GM12864 (cell line): Measurements from ENCODE around the gene NCKAP5.

Experiments
- DNase-seq: peaks from one replicate; pipeline ENCODE4 v3.0.0-alpha.2; 2011; ENCODE audit warnings: low read depth
- H3K4me3 ChIP-seq: 2 replicates; pipeline ENCODE4 v1.5.1; 2011; ENCODE audit warnings: mild to moderate bottlenecking, low read depth, low read length, control low read depth
- TF ChIP-seq, protein P1 (sequence below): IDR thresholded peaks from 2 replicates; pipeline ENCODE4 v1.5.1; 2011; ENCODE audit warnings: low read depth, mild to moderate bottlenecking, moderate library complexity, low read length, control low read depth, inconsistent platforms; ENCODE audit errors: missing control alignments

The NCKAP5 gene

DNA sequence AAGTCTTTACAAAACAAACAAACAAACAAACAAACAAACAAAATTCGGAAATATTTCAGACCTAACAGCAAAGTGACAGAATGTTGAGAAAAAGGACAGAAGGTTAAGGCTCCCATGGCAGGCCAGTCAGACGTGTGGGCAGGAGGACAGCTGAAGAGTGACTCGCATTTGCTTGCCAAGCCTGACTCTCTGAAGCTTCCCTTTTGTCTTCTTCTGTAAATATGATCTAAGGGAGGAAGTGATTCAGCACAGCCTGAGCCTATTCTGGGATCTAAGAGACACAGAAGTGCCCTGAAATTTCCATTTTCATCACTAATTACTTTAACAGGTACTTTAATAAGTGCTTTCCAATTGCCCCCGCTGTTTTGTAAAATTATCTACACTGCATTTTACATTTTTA lies 764.2 kb downstream of the NCKAP5 start:
- TF ChIP-seq, protein P1, sequence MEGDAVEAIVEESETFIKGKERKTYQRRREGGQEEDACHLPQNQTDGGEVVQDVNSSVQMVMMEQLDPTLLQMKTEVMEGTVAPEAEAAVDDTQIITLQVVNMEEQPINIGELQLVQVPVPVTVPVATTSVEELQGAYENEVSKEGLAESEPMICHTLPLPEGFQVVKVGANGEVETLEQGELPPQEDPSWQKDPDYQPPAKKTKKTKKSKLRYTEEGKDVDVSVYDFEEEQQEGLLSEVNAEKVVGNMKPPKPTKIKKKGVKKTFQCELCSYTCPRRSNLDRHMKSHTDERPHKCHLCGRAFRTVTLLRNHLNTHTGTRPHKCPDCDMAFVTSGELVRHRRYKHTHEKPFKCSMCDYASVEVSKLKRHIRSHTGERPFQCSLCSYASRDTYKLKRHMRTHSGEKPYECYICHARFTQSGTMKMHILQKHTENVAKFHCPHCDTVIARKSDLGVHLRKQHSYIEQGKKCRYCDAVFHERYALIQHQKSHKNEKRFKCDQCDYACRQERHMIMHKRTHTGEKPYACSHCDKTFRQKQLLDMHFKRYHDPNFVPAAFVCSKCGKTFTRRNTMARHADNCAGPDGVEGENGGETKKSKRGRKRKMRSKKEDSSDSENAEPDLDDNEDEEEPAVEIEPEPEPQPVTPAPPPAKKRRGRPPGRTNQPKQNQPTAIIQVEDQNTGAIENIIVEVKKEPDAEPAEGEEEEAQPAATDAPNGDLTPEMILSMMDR, result no peak
- no peak overlapping the region for H3K4me3 ChIP-seq
- DNase-seq, result no peak

DNA sequence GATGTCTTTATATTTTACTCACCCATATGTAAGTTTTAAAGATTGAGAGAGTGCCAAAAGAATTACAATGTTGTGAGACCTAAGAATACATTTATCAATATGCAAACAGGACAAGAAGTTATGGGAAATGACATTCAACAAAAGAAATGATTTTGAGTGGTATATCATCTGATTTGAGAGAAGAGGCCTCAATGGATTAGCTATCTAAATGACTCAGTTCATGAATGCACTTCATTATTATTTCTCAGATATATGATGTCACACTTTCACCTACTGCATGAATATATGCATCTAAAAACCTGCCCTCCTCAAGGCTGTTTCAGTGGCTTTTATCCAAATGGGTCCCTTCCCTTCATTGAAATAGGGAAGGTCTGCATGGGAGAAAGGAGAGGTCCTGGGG lies 769.9 kb downstream of the NCKAP5 start:
- TF ChIP-seq, protein P1, result no peak
- no peak for DNase-seq
- H3K4me3 ChIP-seq, result no peak overlapping the region

DNA sequence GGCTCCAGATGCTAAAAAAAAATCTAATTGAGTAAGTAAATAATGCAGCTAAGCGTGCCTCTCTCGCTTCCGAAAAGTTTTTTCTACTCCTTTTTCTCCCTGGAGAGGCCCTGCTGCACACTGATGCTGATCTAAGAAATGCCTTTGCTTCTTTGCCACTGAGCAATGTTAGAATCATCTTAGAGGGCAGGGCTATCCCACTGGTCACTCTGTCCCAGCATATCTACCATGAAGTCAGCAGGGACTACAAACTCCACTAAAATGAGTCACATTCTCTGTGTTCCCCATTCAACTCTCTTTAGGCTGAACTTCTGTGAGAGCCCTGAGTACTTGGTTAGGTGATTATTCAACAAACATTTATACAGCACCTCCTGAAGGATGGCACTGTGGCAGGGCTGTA lies 770.7 kb downstream of the NCKAP5 start:
- DNase-seq, result no peak
- TF ChIP-seq, protein P1, result no peak
- no peak overlapping the region for H3K4me3 ChIP-seq

DNA sequence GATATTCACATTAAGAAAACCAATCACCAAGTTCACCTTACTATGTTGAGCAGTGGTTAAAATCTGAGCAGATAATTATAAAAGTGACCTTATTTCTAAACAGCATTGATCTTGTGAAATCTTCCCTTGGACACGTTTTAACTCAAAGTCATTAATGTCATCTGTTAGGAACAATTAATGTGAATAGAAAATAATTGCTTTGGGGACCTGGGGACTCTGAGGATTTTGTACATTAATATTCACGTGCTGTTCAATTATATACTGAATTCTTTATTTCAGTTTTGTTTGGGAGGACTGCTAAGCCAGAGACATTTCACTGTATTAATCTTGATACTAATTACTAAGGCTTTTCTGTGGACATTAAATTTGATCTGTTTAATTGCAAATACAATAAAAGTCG lies 771.2 kb downstream of the NCKAP5 start:
- H3K4me3 ChIP-seq, result no peak overlapping the region
- TF ChIP-seq, protein P1, result no peak
- no peak for DNase-seq

DNA sequence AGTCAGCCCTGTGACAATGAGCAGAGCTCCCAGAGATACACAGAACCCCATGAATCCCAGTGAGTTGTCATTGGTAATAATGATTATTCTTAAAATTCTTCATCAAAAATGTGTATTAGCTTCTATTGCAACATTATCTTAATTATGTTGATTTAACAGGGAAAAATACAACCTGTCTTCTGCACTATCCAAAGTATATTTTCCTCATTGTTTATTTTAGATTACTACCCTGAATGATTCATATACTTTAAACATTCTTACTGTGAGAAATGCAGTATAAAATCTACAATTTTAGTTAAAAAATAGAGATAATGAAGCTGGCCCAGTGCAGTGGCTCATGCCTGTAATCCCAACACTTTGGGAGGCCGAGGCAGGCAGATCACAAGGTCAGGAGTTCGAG lies 773.0 kb downstream of the NCKAP5 start:
- TF ChIP-seq, protein P1, result no peak
- DNase-seq, result no peak
- H3K4me3 ChIP-seq, result no peak overlapping the region

DNA sequence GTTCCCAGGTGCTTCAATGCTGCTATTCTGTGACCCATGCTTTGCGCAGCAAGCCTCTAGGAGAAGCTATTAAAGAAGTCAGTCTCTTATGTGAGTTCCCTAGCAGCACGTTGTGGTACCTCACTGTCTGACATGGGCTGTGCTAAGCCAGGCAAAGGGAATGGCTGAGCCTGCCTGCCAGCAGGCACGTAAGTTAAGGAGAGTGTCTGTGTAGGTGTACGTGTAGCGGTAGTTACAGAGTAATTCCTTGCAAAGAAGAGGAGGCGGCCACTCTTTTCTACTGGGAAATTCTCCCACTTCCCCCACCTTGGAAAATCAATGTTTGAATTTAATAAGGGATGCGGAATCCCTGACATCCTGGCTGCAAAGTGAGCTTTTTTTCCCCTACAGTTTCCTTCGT lies 774.7 kb downstream of the NCKAP5 start:
- DNase-seq, result no peak
- no peak overlapping the region for H3K4me3 ChIP-seq
- TF ChIP-seq, protein P1, result no peak

DNA sequence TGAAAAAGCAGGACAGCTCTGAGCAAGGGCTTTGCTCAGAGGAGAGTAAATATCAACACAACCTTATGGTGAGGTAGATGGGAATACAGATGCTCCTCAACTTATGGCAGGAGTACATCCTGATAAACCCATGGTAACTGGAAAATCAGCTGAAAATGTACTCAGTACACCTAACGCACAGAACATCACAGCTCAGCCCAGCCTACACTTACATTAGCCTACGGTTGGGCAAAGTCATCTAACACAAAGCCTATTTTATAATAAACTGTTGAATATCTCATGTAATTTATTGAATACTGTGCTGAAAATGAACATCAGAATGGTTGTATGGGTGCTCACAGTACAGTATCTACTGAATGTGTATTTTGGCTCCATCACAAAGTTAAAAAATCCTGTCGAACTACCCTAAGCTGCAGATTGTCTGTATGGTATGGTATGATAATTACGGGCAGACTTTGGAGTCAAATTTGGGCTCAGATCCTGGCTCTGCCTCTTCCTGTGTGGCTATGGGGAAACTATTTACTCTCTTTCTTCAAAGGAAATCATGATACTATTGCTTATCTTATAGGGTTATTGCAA lies 778.0 kb downstream of the NCKAP5 start:
- TF ChIP-seq, protein P1, result no peak
- H3K4me3 ChIP-seq, result no peak overlapping the region
- DNase-seq, result no peak
